A549 treated with CORT108297 at 1 μM for 4 hours (cell line): ENCODE results near the gene LIPM. TPM values are rescaled to one million over a fixed set of nuclear protein-coding genes. Genes with fewer than 3 reads are reported as not detected.

Source experiments
- total RNA-seq: library from RNA; stranded (reverse); fragments of 200-300 nt; extraction: Qiagen RNA extraction; gene quantifications from 5 replicates; pipeline ENCODE4 v1.2.3, GENCODE V29; 2022

Gene LIPM, protein sequence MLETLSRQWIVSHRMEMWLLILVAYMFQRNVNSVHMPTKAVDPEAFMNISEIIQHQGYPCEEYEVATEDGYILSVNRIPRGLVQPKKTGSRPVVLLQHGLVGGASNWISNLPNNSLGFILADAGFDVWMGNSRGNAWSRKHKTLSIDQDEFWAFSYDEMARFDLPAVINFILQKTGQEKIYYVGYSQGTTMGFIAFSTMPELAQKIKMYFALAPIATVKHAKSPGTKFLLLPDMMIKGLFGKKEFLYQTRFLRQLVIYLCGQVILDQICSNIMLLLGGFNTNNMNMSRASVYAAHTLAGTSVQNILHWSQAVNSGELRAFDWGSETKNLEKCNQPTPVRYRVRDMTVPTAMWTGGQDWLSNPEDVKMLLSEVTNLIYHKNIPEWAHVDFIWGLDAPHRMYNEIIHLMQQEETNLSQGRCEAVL
- total RNA-seq, result not detected in 5 replicates

GRCh38 chr10:88802523-88803285, at the start of gene LIPM:
LIPM (plus strand) TSS chr10:88802730; CDS start chr10:88802897, 167 bp downstream.

DNA sequence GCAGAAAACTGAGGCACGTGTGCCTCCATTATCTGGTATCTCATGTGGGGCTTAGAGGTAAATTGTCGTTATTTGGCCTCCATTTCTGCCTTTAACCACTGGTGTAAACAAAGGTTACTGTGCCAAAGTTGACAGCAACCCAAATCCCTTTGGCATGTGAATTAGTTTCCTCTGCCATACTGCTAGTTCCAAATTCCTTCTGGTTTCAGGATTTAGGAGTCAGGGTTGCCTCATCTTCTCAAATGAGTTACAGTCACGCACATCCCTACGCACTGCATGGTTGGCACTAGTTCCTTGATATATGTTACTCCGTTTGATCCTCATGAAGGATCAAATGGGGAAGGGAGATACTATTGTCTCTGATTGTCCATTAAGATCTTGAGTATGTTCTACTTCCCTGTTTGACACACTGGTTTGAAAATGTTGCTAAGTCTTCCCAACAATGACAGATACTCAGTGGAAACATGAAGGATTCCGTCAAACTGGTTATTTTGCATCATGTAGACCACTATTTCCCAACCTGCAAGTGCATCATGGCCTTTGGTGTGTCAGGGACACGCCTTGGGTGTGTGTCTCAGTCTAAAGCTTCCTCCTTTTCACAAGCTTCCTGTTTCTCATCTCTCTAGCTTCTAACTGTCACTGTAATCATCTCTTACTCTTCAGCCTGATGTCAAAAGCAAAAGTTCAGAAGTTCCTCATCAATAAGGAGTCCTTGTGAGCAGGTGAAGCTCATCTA, 43.0 kb upstream of the LIPM start, which contains the start of gene LIPN:
Gene LIPN, plus strand, starts transcription at position 655 of the 736 bp plus-strand sequence. CDS start 1,386 bp downstream, outside the sequence.

DNA sequence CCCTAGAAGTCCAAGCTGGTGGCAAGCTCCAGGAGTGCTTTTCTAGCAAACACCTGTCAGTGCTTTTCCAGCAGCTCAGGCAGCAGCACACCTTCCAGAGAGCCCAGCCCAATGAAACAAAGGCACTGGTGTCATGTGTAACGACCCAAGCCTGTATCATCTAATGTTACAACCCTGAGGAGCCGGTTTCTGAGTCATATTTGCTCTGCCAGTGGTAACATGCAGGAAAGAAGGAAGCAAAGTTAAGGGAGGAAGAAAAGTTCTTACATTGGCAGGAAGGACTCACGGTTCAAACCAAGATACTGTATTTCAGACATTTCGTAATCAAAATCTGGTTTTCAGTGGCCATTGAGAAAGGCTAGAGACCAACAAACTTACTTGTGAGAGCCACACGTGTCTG, 49.2 kb downstream of the LIPM start, which contains the start of gene ANKRD22:
Gene ANKRD22, minus strand, starts transcription at position 139 of the 400 bp plus-strand sequence. CDS start 237 bp downstream, outside the sequence.

Other genes with a start within 250 kb of the LIPM start
- gene RNLS, start 219.4 kb upstream of the LIPM start, total RNA-seq, result 8.0 to 9.6 TPM (median 8.7 TPM) in 5 replicates
- gene LIPJ, start 216.0 kb upstream of the LIPM start, total RNA-seq, result not detected in 5 replicates
- not detected in 5 replicates for gene LIPF, start 138.3 kb upstream of the LIPM start, total RNA-seq
- gene LIPK, start 96.5 kb upstream of the LIPM start, total RNA-seq, result not detected in 5 replicates
- not detected in 5 replicates for gene LIPN, start 42.7 kb upstream of the LIPM start, total RNA-seq
- gene ANKRD22, start 49.1 kb downstream of the LIPM start, total RNA-seq, result 0.27 to 0.54 TPM (median 0.34 TPM) in 5 replicates
- gene STAMBPL1, start 77.5 kb downstream of the LIPM start, total RNA-seq, result 30.9 to 35.2 TPM (median 33.8 TPM) in 5 replicates
- 17.4 to 20.9 TPM (median 19.5 TPM) in 5 replicates for gene ACTA2, start 150.0 kb downstream of the LIPM start, total RNA-seq
- gene FAS, start 188.1 kb downstream of the LIPM start, total RNA-seq, result 30.3 to 39.2 TPM (median 33.2 TPM) in 5 replicates